ENCODE measurements around the gene ARHGAP21.
"Not testable (repeated sequence)": the region's sequence is repeated elsewhere in the genome, so short reads cannot be mapped to it uniquely, and the experiment has no call there.

DNA sequence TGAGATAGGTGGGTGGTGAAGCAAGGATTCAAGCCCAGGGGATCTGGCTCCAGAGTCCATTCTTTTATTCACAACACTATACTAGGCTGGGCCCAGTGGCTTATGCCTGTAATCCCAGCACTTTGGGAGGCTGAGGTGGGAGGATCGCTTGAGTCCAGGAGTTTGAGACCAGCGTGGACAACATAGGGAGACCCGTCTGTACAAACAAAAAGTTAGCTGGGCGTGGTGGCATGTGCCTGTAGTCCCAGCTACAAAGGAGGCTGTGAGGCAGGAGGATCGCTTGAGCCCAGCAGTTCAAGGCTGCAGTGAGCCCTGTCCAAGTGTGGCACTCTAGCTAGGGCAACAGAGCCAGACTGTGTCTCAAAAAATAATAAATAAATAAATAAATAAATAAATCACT is 2.3 kb upstream of the ARHGAP21 start:
- TF ChIP-seq POLR2AphosphoS5 (IDR thresholded peaks at IDR 0.05; ENCODE audit: borderline replicate concordance, low read depth, low read length); FOXP2 (optimal IDR thresholded peaks at IDR 0.05; ENCODE audit: control extremely low read depth, extremely low read length, insufficient read depth): not testable (repeated sequence)

Data from SK-N-MC (cell line).